K562 (cell line): Measurements from ENCODE around the gene SELENOO. TPM values are rescaled to one million over a fixed set of nuclear protein-coding genes. Genes with fewer than 3 reads are reported as not detected.

ENCODE experiments used
- CBFB ChIP-seq: sonication (generic); formaldehyde crosslinking; IDR thresholded peaks from 2 replicates; pipeline ENCODE4 v1.4.0; 2020; ENCODE audit warnings: mild to moderate bottlenecking, missing genetic modification reagents
- CEBPZ ChIP-seq: fragments of 150-350 bp; IDR thresholded peaks from 2 replicates; pipeline ENCODE4 v1.6.1; 2014; ENCODE audit warnings: low read depth, mild to moderate bottlenecking, low read length, borderline replicate concordance
- ETV5 ChIP-seq: sonication (generic); formaldehyde crosslinking; IDR thresholded peaks from 2 replicates; pipeline ENCODE4 v1.4.0; 2020; ENCODE audit warnings: low read depth, mild to moderate bottlenecking, missing genetic modification reagents
- FOXJ2 ChIP-seq: fragments of 200-800 bp; sonication (Bioruptor generic); IDR thresholded peaks from 2 replicates; pipeline ENCODE4 v1.6.1; 2016; ENCODE audit warnings: missing genetic modification characterization, missing compliant biosample characterization
- KDM5B ChIP-seq: fragments of 200-600 bp; sonication (generic); IDR thresholded peaks from 2 replicates; pipeline ENCODE4 v1.6.1; 2012; ENCODE audit warnings: low read depth, mild to moderate bottlenecking, moderate library complexity, low read length, control low read depth, inconsistent platforms; ENCODE audit not compliant: insufficient replicate concordance
- PHF8 ChIP-seq: fragments of 200-600 bp; sonication (generic); IDR thresholded peaks from 2 replicates; pipeline ENCODE4 v1.6.1; 2012; ENCODE audit warnings: mixed run types, mild to moderate bottlenecking, inconsistent platforms, low read length, moderate library complexity, borderline replicate concordance
- POLR2A ChIP-seq: fragments of 450-650 bp; conservative IDR thresholded peaks from 2 replicates; pipeline ENCODE4 v1.6.1; 2016
- SRSF3 ChIP-seq: fragments of 200-400 bp; formaldehyde crosslinking; IDR thresholded peaks from 2 replicates; pipeline ENCODE4 v1.6.1; 2016; ENCODE audit warnings: mild to moderate bottlenecking, low read length, moderate library complexity; ENCODE audit not compliant: insufficient read depth
- TCF3 ChIP-seq: sonication (generic); formaldehyde crosslinking; IDR thresholded peaks from 2 replicates; pipeline ENCODE4 v1.4.0; 2020; ENCODE audit warnings: mild to moderate bottlenecking, missing genetic modification reagents
- ZFX ChIP-seq: sonication (generic); formaldehyde crosslinking; IDR thresholded peaks from 2 replicates; pipeline ENCODE4 v1.8.0; 2022; ENCODE audit warnings: mild to moderate bottlenecking, missing genetic modification reagents, moderate library complexity
- ZHX1 ChIP-seq: fragments of 150-350 bp; conservative IDR thresholded peaks from 2 replicates; pipeline ENCODE4 v1.6.1; 2014; ENCODE audit warnings: low read length
- polyA plus RNA-seq, 8 experiments: library from polyadenylated mRNA; depleted of rRNA in 4 of 8; stranded (reverse) in 5 of 8; unstranded in 3 of 8; fragments of >200 nt; fragmentation: Nextera tagmentation in 2 of 8; fragmentation: Illumina TruSeq in 1 of 8; extraction: Ambion mirVana in 2 of 8; extraction: Trizol in 1 of 8; gene quantifications; 2 replicates each; pipeline versions ENCODE4 v1.2.1 to v1.2.3, GENCODE V29; 2011 to 2014; ENCODE audit warnings: inconsistent platforms in 1 of 8, missing spikeins in 1 of 8
- total RNA-seq, 7 experiments: library from RNA; depleted of rRNA in 6 of 7; stranded (reverse); fragments of >200 nt in 6 of 7; fragmentation: Illumina TruSeq in 2 of 7; extraction: Trizol in 2 of 7; gene quantifications; 2 replicates each; pipeline versions ENCODE4 v1.2.1 to v1.2.3, GENCODE V29; 2011 to 2021; ENCODE audit warnings: low replicate concordance in 1 of 7
- TF ChIP-seq, protein P1 (sequence below), 2 experiments: fragments of 450-650 bp; conservative IDR thresholded peaks; 2 replicates each; pipeline ENCODE4 v1.6.1; 2017; ENCODE audit warnings: mild to moderate bottlenecking in 2 of 2, moderate library complexity in 2 of 2
- TF ChIP-seq, protein P2 (sequence below): fragments of 250-450 bp; sonication (Bioruptor Pico); IDR thresholded peaks from 2 replicates; pipeline ENCODE4 v1.5.0; 2022; ENCODE audit warnings: mild to moderate bottlenecking
- TF ChIP-seq, protein P3 (sequence below): fragments of 450-650 bp; formaldehyde crosslinking; conservative IDR thresholded peaks from 2 replicates; pipeline ENCODE4 v1.4.0; 2022; ENCODE audit warnings: mild to moderate bottlenecking, missing genetic modification characterization

SELENOO gene
- total and polyA plus RNA-seq, 9 of the 15 experiments (the other 6 are each of a cell fraction or from before 2014, with no cell fraction given) = 0.37 to 24.9 (median 8.3) TPM

DNA sequence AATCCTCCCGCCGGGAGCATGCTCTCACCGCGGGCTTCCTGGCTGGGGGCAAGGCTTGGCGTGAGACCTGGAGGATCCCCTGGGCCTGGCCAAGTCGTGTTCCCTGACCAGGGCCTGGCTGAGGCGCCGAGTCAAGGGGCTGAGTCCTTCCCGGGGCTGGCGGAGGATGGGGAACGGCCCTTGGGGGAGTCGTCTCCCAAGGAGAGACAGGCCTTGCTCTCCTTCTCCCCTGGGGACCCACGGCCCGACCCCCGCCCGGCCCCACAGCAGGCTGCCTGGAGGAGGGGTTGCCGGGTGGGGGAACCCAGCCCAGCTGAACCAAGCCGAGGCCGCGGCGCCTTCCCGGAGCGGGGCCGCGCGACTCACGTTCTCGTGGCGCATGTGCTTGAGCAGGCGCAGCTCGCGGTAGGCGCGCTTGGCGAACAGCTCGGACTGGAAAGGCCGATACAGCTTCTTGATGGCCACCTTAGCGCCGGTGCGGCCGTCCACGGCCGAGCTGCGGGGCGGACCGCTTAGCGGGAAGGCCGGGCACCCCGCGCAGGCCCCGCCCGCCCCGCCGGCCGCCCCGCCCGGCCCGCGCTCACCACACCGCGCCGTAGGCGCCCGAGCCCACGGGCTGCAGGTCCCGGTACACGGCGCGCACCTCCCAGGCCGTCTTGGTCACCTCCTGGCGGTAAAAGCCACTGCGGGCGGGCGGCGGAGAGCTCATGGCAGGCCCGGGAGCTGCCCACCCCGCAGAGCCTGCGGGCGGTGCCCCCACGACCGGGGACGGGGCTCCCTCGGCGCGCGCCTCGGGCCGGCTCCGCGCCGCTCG lies 60.2 kb downstream of the SELENOO start (continued):
- TF ChIP-seq, protein P1, sequence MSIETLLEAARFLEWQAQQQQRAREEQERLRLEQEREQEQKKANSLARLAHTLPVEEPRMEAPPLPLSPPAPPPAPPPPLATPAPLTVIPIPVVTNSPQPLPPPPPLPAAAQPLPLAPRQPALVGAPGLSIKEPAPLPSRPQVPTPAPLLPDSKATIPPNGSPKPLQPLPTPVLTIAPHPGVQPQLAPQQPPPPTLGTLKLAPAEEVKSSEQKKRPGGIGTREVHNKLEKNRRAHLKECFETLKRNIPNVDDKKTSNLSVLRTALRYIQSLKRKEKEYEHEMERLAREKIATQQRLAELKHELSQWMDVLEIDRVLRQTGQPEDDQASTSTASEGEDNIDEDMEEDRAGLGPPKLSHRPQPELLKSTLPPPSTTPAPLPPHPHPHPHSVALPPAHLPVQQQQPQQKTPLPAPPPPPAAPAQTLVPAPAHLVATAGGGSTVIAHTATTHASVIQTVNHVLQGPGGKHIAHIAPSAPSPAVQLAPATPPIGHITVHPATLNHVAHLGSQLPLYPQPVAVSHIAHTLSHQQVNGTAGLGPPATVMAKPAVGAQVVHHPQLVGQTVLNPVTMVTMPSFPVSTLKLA (conservative IDR thresholded peaks at IDR 0.05) = peak; percentile 20 to 45; a peak in 2 of 4 replicates
- 0 out of 2 replicates have a peak, but pooled peaks have one; percentile 28 for TF ChIP-seq POLR2A
- TF ChIP-seq ZFX = peak; percentile 57; the same call in 1 of the 2 replicates
- TF ChIP-seq ZHX1 = no peak
- TF ChIP-seq KDM5B = peak; percentile 30
- TF ChIP-seq PHF8 = peak; percentile 50; the same call in 1 of the 2 replicates
- no peak for TF ChIP-seq CBFB (CRISPR knock-in tag)
- no peak for TF ChIP-seq CEBPZ
- no peak for TF ChIP-seq FOXJ2 (tag)
- TF ChIP-seq SRSF3 = no peak
- TF ChIP-seq, protein P2, sequence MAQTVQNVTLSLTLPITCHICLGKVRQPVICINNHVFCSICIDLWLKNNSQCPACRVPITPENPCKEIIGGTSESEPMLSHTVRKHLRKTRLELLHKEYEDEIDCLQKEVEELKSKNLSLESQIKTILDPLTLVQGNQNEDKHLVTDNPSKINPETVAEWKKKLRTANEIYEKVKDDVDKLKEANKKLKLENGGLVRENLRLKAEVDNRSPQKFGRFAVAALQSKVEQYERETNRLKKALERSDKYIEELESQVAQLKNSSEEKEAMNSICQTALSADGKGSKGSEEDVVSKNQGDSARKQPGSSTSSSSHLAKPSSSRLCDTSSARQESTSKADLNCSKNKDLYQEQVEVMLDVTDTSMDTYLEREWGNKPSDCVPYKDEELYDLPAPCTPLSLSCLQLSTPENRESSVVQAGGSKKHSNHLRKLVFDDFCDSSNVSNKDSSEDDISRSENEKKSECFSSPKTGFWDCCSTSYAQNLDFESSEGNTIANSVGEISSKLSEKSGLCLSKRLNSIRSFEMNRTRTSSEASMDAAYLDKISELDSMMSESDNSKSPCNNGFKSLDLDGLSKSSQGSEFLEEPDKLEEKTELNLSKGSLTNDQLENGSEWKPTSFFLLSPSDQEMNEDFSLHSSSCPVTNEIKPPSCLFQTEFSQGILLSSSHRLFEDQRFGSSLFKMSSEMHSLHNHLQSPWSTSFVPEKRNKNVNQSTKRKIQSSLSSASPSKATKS (CRISPR knock-in tag) = no peak
- TF ChIP-seq TCF3 (CRISPR knock-in tag) = no peak
- TF ChIP-seq ETV5 (CRISPR knock-in tag) = 0 out of 2 replicates have a peak, but pooled peaks have one; percentile 34
- TF ChIP-seq, protein P3, sequence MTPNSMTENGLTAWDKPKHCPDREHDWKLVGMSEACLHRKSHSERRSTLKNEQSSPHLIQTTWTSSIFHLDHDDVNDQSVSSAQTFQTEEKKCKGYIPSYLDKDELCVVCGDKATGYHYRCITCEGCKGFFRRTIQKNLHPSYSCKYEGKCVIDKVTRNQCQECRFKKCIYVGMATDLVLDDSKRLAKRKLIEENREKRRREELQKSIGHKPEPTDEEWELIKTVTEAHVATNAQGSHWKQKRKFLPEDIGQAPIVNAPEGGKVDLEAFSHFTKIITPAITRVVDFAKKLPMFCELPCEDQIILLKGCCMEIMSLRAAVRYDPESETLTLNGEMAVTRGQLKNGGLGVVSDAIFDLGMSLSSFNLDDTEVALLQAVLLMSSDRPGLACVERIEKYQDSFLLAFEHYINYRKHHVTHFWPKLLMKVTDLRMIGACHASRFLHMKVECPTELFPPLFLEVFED = no peak
